COLO829 (cell line): ENCODE results near the gene GCFC2.
"Not testable (repeated sequence)": the region's sequence is repeated elsewhere in the genome, so short reads cannot be mapped to it uniquely, and the experiment has no call there.

Experiments used
- DNase-seq: peaks from one replicate; pipeline ENCODE4 v3.0.0; 2012; ENCODE audit warnings: low spot score

The GCFC2 gene

DNA sequence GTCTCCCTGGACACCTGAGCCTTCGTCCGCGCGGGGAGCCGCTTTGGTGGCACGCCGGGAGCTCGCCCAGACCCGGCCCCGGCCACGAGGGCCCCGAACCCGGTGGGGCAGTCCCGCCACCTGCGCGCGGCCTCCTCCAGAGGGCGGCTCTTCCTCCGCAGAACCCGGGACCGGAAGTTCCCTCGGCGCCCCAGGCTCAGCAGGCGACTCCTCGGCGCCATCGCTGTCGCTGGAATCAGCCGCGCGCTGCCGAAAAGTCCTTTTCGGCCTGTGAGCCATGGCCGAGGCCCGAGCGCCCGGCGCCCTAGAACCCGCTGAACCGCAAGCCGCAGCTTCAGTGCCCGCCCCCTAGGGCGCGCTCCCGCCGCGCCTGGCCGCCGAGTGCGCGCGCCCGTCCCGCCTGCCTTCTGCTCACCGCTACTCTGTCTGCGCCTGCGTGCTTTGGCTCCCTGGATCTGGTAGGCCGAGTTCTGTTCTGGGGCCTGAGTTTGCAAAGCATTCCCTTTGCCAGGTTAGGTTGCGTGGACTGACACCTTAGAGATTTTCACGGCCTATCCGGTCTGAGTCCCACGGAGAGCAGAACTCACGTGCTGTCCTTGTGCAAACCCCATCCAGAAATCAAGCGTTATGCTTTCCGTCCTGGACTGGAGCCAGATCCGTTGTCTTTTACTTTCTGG, at the start of gene GCFC2:
TSS of gene GCFC2 (minus strand) at position 339 of the 677 bp plus-strand sequence. CDS start at position 279, 60 bp downstream.
- DNase-seq: peak; percentile 87

DNA sequence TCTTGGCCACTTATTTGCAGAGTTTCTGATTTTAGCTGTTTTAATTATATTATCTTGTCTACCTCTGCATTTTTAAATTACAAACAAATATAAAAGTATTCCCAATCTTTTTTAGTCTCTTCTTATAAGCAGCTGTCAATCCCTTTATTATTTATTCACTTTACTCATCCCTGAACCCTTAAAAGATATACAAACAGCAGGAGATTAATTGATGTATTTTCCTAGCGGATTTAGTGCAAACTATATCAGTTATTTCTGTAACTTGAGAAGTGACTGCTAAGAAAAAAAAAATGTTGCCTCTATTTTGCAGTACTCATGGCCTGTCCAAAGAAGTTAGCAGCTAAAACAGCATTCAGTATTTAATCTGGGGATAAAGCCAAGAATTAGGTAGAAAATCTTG, 42.1 kb upstream of the GCFC2 start:
- DNase-seq: no peak

DNA sequence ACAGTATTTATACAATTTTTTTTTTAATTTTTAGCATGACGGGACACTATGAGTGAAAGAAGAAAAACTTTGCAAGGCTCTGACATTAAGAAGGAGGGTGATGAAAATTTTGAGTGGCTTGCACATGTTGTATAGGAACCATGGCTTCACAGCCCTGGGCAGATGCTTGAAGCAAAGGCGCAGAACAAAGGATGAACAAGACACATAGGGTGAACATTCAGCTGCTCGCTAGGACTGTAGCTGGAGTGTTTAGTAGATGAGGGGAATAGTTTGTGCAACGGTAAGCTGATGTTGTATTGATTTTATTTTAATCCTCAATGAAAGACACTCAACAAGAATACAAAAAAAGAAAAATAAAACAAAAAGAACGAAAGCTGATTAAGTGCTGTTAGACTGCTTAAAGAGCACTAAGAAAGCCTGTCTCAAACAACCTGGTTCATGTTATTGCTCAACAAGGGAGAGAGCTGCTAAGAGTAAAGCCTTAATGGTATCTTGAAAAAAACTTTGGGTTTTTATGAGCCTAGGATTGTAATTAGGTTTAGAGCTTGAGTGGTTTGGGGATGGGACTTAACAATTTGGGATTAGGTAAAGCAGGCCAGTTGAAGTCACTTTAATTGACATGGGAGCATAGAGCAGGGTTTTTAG, 41.2 kb upstream of the GCFC2 start:
- no peak for DNase-seq

DNA sequence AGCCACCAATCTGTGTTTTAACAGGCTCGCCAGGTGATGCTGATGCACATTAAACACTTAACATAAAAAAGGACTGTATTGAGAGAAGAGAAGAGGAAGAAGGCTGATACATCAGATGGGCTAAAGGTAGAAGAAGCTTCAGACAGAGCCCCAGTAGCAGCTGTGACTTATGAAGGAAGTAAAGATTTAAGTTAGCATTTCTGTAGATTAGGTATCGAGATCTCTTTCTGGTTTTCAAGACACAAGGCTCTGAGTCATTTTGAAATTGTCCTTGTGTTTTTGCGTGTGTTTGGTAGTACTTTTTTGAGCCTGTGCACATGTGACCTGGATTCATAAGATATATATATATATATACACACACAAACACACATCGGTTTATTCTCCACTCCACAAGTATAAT, 40.6 kb upstream of the GCFC2 start:
- DNase-seq: no peak

DNA sequence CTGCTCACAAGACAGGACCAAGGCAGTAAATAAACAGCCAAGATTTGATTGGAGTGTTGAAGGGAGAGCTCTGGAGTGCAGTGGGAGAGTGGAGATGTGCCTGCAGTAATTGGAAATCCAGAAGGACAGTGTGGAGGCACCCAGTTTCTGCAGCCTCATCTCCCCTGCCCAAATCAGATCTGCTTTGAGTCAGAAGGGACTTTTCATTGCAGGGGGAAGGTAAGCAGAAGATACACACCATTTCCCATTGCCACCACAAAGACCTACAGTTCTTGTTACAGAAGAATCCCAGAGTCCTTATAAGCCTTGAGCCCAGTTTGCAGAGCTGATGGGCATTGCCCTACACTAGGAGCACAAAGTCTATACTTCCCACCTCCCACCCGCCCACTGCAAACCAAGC, 27.2 kb upstream of the GCFC2 start:
- no peak for DNase-seq

DNA sequence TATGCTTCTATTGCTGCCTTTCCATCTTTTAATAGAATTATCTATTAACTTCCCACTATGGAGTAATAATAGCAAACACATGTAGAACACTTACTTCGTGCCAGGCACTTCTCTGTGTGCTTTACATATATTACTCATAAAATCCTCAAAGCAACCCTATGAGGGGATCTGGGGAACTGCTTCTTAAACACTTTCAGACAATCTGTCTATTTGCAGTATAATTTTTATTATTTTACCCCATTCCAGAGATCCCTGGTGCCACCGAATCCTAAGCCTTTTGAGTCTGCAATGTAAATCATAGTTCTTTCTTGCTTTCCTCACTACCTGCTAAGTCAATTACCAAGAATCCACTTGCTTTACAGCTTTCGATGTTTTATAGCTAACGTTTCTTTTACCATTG, 25.6 kb upstream of the GCFC2 start:
- no peak for DNase-seq

DNA sequence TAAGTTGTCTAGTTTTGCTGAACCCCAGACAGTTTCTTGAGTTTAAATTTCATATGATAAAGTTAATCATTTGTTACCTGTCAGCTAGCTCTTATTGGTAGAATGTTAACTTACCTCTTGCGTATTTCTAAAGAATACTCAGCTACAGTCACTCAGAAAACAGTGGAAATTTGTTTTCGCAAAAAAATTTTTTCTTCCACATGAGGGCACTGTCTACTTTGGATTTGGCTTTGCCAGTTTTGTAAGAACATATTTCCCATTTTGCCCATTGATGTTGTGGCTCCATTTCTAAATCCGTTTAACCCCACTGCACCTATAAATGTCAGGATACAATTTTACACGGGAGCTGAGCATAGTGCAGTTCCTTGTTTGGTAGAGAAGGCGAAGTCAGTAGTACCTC, 19.1 kb upstream of the GCFC2 start:
- DNase-seq: no peak

DNA sequence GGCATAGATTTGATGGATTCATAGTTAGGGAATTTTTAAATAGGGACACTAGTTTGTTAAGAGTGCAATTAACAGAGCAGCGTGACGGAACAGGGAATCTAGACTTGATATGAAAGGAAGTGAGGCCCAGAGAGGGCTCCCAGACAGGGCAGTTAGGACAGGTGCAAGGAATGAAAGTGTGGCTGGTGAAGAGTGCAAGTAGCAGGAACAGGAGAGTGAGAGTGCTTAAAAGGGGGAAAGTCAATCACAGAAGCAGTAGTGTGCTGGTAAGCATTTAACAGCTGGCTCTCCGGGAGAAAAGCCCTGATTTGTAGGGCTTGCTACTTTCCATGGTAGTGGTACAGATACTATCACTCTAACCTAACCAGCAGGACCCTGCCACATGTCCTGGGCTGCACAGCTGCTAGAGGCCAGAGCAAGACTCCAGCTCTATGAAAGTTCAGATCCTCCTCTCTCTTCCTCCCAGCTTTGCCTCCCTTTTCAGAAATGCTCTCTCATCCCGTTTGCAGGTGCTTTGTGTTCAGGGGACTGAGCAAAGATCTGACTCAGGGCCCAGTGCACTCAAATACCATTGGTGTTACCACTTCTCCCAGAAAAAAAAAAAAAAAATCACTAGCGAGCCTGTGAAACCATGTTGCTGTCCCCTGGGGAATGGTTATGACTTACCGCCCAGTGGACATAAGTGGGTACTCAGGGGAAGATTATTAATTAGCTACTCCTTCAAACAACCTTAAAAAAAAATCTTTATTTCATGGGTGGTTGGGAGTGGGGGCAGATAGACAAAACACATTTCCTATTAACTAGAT, 18.1 kb upstream of the GCFC2 start:
- DNase-seq: no peak

DNA sequence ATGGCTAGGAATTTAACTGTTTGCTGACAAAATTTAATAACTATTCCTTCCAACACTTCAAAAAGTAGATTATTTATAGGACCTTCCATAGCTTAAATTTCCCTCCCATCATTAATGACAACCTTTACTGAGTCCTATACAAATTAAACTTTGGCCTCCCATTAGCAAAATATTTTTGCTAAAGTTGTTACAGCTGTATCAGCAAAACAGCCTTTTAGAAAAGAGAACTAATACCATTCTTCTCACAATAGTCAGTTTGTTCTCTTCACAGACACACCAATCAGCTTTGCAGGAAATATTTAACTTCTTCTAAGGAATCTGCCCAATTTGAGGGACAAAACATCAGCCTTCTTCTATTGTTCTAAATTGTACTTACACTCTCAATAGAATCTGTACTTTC, 12.0 kb upstream of the GCFC2 start:
- DNase-seq: no peak

DNA sequence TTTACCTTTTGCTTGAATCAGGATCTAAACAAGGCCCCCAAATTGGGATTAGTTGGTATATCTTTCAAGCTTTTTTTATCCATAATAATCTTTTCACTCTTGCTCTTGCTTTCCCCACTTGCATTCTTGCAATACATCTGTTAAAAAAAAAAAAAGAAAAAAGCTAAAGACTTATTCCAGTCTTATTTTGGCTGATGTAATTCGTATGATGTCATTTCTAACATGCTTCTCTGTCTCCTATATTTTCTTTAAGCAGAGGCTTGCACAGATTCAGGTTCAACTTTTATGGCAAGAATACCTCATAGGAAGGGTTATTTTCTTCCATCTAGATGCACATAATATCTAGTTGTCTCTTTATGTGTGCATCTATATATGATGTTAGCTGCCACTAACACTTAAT, 9.8 kb upstream of the GCFC2 start:
- no peak for DNase-seq

DNA sequence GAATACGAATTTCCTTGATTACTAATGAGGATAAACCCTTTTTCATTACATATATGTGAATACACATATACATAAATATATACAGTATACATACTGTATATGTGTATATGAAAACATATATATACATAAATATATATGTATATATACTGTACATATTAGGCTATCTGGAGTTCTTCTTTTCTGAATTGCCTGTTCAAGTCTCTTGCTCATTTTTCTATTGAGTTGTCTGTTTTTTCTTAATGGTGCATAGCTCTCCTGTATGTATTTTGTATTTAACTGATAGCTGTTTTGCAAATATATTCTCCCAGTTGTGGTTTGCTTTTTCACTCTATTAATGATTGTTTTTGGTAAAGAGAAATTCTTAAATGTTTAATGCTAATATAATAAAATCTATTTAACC, 8.9 kb upstream of the GCFC2 start:
- no peak for DNase-seq

DNA sequence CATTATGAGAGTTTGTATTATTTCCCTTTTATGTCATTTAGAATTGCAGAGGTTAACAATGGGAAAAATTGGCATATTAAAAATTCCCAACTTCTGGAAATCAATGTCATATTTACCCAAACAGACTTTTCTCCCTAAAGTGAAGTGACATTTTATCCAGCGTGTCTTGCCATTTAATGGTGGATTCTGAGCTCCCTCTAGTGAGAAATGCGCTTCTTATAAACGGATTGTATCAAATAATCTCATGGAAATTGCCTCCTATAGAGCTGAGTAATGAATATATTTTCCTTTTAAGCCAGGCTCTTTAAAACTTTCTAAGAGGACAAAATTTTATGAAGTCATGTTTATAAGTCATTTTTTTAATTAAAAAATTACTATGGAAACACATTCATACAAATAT, 5.7 kb upstream of the GCFC2 start:
- DNase-seq: no peak

DNA sequence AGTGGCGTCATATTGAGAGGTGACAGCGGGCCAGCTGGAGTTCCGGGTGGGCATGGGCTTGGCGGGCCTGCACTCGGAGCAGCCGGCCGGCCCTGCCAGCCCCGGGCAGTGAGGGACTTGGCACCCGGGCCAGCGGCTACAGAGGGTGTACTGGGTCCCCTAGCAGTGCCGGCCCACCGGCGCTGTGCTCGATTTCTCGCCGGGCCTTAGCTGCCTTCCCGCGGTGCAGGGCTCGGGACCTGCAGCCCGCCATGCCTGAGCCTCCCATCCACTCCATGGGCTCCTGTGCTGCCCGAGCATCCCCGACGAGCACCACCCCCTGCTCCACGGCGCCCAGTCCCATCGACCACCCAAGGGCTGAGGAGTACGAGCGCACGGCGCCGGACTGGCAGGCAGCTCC, 875 bp upstream of the GCFC2 start:
- not testable (repeated sequence) for DNase-seq

DNA sequence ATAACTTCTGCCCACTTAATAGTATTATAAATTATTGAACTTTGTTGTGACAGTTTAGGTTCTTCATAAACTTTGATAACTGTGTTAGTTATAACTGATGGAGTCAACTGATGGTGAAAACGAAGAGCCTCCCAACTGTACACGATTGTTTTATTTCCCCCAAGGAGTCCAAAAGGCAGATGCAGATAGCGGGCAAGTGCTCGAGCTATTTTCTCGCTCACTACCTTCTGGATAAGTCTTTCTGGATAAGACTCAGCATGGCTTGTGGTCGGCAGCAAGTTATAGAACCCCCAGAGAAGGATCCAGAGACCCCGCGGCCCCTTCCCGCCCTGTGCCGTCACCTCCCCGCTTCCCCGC, 517 bp downstream of the GCFC2 start:
- DNase-seq: no peak

DNA sequence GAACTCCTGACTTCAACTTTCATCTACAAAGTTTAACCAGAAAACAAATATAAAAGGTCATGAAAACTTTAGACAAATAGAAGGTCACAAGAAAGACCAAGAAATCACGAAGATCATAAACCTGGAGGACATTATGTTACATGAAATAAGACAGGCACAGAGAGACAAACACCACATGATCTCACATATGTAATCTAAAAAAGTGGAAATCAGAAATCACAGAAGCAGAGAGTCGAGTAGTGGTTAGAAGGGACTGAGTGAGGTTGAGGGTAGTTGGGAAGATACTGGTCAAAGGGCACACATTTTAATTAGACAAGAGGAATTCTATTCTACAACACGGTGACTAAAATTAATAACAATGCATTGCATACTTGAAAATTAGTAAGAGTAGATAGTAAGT, 1.4 kb downstream of the GCFC2 start:
- no peak for DNase-seq

DNA sequence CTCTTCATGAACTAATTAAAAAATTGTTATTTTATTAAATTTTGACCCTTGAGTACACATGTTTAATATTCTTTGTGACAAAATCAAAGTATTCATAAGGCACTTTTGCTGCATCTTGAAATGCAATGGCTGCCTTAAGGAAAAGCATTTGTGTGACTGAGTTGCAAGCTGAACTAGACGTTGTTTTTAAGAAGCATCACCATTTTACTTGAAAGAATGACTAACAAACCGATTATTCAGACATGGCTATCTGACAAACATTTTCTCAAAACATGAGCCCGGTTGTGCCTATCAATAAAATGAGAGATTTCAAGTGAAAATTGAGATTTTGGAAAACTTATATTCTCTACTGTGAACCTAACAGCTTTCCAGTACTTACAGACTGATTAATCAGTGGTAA, 2.8 kb downstream of the GCFC2 start:
- no peak for DNase-seq

DNA sequence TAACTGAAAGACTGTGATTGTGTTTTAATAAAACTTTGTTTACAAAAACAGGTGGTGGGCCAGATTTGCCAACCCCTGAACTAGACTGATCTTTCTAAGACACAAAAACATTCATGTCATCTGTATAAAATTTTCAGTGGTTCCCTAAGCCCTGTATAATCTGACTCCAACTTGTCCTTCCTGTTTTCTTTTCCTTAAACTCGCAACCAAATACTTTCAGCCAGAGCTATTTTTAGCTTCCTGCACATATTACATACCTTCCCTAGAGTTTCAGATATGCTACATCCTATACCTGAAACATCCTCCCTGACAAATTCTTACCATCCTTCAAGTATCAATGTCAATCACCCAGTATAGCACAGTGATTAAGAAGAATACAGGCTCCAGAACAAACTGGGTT, 4.8 kb downstream of the GCFC2 start:
- DNase-seq: no peak

DNA sequence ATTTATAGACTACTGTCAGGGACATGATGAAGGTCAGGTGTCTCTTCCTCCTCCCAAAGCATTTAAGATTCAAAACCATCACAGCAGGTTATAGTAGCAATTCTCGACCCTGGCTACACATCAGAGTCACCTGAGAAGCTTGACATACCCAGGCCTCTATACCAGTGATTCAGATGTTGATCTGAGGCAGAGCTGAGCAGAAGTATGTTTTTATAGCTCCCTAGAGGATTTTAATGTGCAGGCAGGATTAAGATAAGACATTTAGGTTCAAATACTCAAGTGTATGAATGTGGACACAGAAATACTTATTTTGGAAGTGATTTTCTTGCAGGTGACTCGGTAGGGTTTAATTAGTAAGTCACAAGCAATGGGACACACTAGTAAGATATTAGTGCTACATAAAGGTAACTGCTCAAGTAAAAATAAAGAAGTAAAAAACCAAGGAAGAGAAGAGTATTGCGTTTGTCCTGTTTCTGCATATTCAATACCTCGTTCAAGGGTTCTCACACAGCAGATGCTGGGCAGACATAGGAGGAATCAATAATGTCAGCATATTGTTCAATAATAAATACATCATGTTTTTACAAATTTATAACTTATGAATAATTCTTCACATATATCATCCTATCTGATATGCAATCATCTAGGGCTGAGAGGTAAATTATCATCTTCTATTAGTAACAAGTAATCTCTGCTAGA, 7.0 kb downstream of the GCFC2 start:
- no peak for DNase-seq

DNA sequence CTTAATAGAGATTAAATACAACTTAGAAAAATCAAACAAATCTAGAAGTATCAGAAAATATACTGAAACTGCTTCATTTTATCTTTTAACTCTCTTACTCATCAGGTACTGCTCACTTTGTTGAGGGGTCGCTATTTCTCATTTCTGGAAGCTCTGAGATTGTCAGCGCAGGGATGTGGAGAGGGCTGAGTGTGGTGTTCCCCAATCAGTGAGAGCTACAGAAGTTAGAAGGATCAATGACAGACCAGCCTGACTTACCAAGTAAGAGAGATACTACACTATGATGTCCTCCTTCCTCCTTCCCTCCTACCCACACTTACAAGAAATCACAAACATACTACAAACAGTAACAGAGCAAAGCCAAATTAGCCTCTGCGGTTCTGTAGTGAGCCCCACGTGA, 8.1 kb downstream of the GCFC2 start:
- DNase-seq: no peak

DNA sequence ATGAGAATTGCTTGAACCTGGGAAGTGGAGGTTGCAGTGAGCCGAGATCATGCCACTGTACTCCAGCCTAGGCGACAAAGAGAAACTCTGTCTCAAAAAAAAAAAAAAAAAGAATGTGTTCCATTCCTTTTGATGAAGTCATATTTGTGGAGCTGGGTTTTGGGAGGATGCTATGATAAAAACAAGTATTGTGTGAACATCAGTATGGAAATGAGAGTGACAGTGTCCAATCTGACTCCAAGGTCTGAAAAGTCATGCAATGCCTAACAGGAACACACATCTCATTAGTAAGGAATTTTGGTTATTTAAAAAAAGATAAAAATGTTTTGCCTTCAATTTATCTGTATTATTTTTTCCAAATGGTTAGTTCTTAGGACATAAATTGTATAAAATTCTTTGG, 11.8 kb downstream of the GCFC2 start:
- DNase-seq: no peak

DNA sequence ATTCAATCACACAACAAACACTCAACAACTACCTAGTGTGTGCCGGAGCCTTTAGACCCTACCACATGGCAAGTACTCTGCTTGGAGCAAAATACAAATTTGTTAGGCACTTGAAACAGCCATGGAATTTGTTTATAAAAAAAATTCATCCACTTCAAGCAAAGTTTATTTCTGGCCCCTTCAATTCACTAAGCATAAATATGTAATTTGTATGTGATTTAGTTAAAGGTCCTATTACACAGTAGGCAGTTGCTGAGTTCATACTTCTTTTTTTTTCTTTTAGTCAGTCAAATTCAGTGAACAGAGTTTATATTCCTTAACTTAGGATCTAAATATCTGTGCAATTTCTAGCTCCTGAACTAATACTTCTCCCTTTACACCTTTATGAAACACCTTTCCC, 22.5 kb downstream of the GCFC2 start:
- no peak for DNase-seq

DNA sequence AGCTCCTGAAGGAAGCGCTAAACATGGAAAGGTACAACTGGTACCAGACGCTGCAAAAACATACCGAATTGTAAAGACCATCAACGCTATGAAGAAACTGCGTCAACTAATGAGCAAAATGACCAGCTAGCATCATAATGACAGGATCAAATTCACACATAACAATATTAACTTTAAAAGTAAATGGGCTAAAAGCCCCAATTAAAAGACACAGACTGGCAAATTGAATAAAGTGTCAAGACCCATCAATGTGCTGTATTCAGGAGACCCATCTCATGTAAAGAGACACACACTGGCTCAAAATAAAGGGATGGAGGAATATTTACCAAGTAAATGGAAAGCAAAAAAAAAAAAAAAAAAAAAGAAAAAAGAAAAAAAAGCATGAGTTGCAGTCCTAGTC, 27.3 kb downstream of the GCFC2 start:
- not testable (repeated sequence) for DNase-seq

DNA sequence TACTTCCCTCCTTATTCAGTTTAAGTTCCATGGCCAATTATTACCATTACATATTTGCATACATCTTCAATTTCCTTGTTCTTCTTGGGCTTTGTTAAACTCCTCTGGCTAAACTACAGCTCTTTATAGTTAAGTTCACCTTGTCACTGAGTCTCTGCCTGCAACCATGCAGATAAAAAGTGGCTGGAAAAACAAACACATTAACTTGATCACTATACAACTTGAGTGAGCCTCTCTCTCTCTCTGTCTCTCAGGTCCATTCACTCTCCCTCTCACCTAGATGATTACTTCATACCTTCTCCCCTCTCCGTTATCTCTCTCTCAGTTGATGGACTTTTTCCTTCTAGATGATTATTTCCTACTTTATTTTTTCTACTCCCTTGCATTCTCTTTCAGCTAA, 30.3 kb downstream of the GCFC2 start:
- no peak for DNase-seq
